WTC11 (cell line): ENCODE results near the gene EIF5A. TPM values are rescaled to one million over a fixed set of nuclear protein-coding genes. Genes with fewer than 3 reads are reported as not detected.
A peak's percentile ranks its signal among the peaks of the same experiment; 100 is the strongest.

Source experiments
- ETV6 ChIP-seq: sonication (generic); formaldehyde crosslinking; IDR thresholded peaks from 2 replicates; pipeline ENCODE4 v1.8.1; 2022; ENCODE audit warnings: mild to moderate bottlenecking, missing genetic modification reagents
- FOXK1 ChIP-seq: sonication (generic); formaldehyde crosslinking; IDR thresholded peaks from 2 replicates; pipeline ENCODE4 v1.8.0; 2022; ENCODE audit warnings: mild to moderate bottlenecking, moderate library complexity, missing genetic modification reagents
- KAT7 ChIP-seq: sonication (generic); formaldehyde crosslinking; IDR thresholded peaks from 2 replicates; pipeline ENCODE4 v1.8.1; 2023; ENCODE audit warnings: missing genetic modification reagents, mild to moderate bottlenecking, borderline replicate concordance
- NFE2L1 ChIP-seq: sonication (generic); formaldehyde crosslinking; IDR thresholded peaks from 2 replicates; pipeline ENCODE4 v1.8.1; 2023; ENCODE audit warnings: missing genetic modification reagents
- PRRX2 ChIP-seq: fragments of 250-450 bp; sonication (Bioruptor Pico); IDR thresholded peaks from 2 replicates; pipeline ENCODE4 v1.8.0; 2021; ENCODE audit warnings: mild to moderate bottlenecking
- SP1 ChIP-seq: sonication (generic); formaldehyde crosslinking; conservative IDR thresholded peaks from 2 replicates; pipeline ENCODE4 v1.8.1; 2022; ENCODE audit warnings: missing genetic modification reagents
- TEAD1 ChIP-seq: sonication (generic); formaldehyde crosslinking; IDR thresholded peaks from 2 replicates; pipeline ENCODE4 v1.8.0; 2022; ENCODE audit warnings: mild to moderate bottlenecking, missing genetic modification reagents
- TEAD4 ChIP-seq: sonication (generic); formaldehyde crosslinking; IDR thresholded peaks from 2 replicates; pipeline ENCODE4 v1.8.0; 2022; ENCODE audit warnings: mild to moderate bottlenecking, missing genetic modification reagents
- ZNF121 ChIP-seq: sonication (generic); formaldehyde crosslinking; IDR thresholded peaks from 2 replicates; pipeline ENCODE4 v1.8.0; 2023; ENCODE audit warnings: missing genetic modification reagents
- ZNF138 ChIP-seq: sonication (generic); formaldehyde crosslinking; conservative IDR thresholded peaks from 2 replicates; pipeline ENCODE4 v1.8.1; 2022; ENCODE audit warnings: mild to moderate bottlenecking, moderate library complexity, missing genetic modification reagents
- ZNF416 ChIP-seq: fragments of 250-450 bp; sonication (Bioruptor Pico); IDR thresholded peaks from 2 replicates; pipeline ENCODE4 v1.9.0; 2021; ENCODE audit warnings: mild to moderate bottlenecking, inconsistent platforms
- total RNA-seq: library from RNA; stranded (reverse); gene quantifications from 3 replicates; pipeline ENCODE4 v1.2.3, GENCODE V29; 2021
- TF ChIP-seq, protein P1 (sequence below): sonication (generic); formaldehyde crosslinking; IDR thresholded peaks from 2 replicates; pipeline ENCODE4 v1.8.0; 2023; ENCODE audit warnings: mild to moderate bottlenecking, missing genetic modification reagents
- TF ChIP-seq, protein P2 (sequence below): sonication (generic); formaldehyde crosslinking; IDR thresholded peaks from 2 replicates; pipeline ENCODE4 v1.8.1; 2023; ENCODE audit warnings: mild to moderate bottlenecking, moderate library complexity, missing genetic modification reagents
- TF ChIP-seq, protein P3 (sequence below): fragments of 250-450 bp; sonication (Bioruptor Pico); IDR thresholded peaks from 2 replicates; pipeline ENCODE4 v1.9.0; 2021; ENCODE audit warnings: moderate library complexity, mild to moderate bottlenecking, inconsistent platforms, borderline replicate concordance
- TF ChIP-seq, protein P4 (sequence below): sonication (generic); formaldehyde crosslinking; IDR thresholded peaks from 2 replicates; pipeline ENCODE4 v1.8.0; 2022; ENCODE audit warnings: mild to moderate bottlenecking, missing genetic modification reagents
- TF ChIP-seq, protein P5 (sequence below): sonication (generic); formaldehyde crosslinking; IDR thresholded peaks from 2 replicates; pipeline ENCODE4 v1.8.1; 2023; ENCODE audit warnings: mild to moderate bottlenecking, missing genetic modification reagents, moderate library complexity
- TF ChIP-seq, protein P6 (sequence below): fragments of 250-450 bp; sonication (Bioruptor Pico); IDR thresholded peaks from 2 replicates; pipeline ENCODE4 v1.9.0; 2021; ENCODE audit warnings: mild to moderate bottlenecking, borderline replicate concordance
- TF ChIP-seq, protein P7 (sequence below): sonication (generic); formaldehyde crosslinking; IDR thresholded peaks from 2 replicates; pipeline ENCODE4 v1.8.0; 2022; ENCODE audit warnings: mild to moderate bottlenecking, missing genetic modification reagents
- TF ChIP-seq, protein P8 (sequence below): sonication (generic); formaldehyde crosslinking; IDR thresholded peaks from 2 replicates; pipeline ENCODE4 v1.8.1; 2023; ENCODE audit warnings: mild to moderate bottlenecking, missing genetic modification reagents, moderate library complexity
- TF ChIP-seq, protein P9 (sequence below): sonication (generic); formaldehyde crosslinking; IDR thresholded peaks from 2 replicates; pipeline ENCODE4 v1.8.0; 2022; ENCODE audit warnings: missing genetic modification reagents

EIF5A gene
- total RNA-seq, 1 experiment from 2014 or later: 1,021 TPM

DNA sequence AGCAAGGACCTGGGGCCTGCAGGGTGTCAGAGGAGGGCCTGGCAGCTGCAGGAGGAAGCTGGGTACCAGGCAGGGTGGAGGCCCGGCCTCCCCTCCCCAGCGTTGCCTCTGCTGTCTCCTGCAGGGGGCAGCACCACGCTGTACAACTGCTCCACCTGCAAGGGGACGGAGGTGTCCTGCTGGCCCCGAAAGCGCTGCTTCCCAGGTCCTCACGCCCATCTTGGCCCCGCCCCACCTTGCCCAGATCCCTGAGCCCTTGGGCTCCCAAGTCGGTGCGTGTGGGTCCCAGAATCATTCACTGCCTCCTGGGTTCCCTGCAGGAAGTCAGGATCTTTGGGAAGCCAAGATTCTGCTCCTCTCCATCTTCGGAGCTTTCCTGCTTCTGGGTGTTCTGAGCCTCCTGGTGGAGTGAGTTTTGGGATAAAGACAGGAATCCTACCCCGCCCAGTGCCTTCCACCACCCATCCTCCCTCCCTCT, 48.7 kb downstream of the EIF5A start (continued):
- TF ChIP-seq, protein P1, sequence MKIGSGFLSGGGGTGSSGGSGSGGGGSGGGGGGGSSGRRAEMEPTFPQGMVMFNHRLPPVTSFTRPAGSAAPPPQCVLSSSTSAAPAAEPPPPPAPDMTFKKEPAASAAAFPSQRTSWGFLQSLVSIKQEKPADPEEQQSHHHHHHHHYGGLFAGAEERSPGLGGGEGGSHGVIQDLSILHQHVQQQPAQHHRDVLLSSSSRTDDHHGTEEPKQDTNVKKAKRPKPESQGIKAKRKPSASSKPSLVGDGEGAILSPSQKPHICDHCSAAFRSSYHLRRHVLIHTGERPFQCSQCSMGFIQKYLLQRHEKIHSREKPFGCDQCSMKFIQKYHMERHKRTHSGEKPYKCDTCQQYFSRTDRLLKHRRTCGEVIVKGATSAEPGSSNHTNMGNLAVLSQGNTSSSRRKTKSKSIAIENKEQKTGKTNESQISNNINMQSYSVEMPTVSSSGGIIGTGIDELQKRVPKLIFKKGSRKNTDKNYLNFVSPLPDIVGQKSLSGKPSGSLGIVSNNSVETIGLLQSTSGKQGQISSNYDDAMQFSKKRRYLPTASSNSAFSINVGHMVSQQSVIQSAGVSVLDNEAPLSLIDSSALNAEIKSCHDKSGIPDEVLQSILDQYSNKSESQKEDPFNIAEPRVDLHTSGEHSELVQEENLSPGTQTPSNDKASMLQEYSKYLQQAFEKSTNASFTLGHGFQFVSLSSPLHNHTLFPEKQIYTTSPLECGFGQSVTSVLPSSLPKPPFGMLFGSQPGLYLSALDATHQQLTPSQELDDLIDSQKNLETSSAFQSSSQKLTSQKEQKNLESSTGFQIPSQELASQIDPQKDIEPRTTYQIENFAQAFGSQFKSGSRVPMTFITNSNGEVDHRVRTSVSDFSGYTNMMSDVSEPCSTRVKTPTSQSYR: no peak
- TF ChIP-seq KAT7 (no peak), TEAD4 (no peak), ZNF138 (no peak; the same call in 1 of the 2 replicates), ZNF416 (CRISPR knock-in tag) (no peak), FOXK1 (CRISPR knock-in tag) (peak; percentile 30; the same call in 1 of the 2 replicates), SP1 (CRISPR knock-in tag) (peak; percentile 81), ZNF121 (CRISPR knock-in tag) (0 out of 2 replicates have a peak, but pooled peaks have one; percentile 40), TEAD1 (CRISPR knock-in tag) (peak; percentile 53; the same call in 1 of the 2 replicates), NFE2L1 (CRISPR knock-in tag) (no peak), PRRX2 (CRISPR knock-in tag) (0 out of 2 replicates have a peak, but pooled peaks have one; percentile 65), ETV6 (CRISPR knock-in tag) (peak; percentile 61; the same call in 1 of the 2 replicates)
- TF ChIP-seq, protein P2, sequence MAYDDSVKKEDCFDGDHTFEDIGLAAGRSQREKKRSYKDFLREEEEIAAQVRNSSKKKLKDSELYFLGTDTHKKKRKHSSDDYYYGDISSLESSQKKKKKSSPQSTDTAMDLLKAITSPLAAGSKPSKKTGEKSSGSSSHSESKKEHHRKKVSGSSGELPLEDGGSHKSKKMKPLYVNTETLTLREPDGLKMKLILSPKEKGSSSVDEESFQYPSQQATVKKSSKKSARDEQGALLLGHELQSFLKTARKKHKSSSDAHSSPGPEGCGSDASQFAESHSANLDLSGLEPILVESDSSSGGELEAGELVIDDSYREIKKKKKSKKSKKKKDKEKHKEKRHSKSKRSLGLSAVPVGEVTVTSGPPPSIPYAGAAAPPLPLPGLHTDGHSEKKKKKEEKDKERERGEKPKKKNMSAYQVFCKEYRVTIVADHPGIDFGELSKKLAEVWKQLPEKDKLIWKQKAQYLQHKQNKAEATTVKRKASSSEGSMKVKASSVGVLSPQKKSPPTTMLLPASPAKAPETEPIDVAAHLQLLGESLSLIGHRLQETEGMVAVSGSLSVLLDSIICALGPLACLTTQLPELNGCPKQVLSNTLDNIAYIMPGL: peak; percentile 62; the same call in 1 of the 2 replicates
- TF ChIP-seq, protein P3, sequence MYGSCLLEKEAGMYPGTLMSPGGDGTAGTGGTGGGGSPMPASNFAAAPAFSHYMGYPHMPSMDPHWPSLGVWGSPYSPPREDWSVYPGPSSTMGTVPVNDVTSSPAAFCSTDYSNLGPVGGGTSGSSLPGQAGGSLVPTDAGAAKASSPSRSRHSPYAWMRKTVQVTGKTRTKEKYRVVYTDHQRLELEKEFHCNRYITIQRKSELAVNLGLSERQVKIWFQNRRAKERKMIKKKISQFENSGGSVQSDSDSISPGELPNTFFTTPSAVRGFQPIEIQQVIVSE (CRISPR knock-in tag): no peak
- TF ChIP-seq, protein P4, sequence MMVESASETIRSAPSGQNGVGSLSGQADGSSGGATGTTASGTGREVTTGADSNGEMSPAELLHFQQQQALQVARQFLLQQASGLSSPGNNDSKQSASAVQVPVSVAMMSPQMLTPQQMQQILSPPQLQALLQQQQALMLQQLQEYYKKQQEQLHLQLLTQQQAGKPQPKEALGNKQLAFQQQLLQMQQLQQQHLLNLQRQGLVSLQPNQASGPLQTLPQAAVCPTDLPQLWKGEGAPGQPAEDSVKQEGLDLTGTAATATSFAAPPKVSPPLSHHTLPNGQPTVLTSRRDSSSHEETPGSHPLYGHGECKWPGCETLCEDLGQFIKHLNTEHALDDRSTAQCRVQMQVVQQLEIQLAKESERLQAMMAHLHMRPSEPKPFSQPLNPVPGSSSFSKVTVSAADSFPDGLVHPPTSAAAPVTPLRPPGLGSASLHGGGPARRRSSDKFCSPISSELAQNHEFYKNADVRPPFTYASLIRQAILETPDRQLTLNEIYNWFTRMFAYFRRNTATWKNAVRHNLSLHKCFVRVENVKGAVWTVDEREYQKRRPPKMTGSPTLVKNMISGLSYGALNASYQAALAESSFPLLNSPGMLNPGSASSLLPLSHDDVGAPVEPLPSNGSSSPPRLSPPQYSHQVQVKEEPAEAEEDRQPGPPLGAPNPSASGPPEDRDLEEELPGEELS (CRISPR knock-in tag): peak; percentile 69; the same call in 1 of the 2 replicates
- TF ChIP-seq, protein P5, sequence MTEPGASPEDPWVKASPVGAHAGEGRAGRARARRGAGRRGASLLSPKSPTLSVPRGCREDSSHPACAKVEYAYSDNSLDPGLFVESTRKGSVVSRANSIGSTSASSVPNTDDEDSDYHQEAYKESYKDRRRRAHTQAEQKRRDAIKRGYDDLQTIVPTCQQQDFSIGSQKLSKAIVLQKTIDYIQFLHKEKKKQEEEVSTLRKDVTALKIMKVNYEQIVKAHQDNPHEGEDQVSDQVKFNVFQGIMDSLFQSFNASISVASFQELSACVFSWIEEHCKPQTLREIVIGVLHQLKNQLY (CRISPR knock-in tag): no peak
- TF ChIP-seq, protein P6, sequence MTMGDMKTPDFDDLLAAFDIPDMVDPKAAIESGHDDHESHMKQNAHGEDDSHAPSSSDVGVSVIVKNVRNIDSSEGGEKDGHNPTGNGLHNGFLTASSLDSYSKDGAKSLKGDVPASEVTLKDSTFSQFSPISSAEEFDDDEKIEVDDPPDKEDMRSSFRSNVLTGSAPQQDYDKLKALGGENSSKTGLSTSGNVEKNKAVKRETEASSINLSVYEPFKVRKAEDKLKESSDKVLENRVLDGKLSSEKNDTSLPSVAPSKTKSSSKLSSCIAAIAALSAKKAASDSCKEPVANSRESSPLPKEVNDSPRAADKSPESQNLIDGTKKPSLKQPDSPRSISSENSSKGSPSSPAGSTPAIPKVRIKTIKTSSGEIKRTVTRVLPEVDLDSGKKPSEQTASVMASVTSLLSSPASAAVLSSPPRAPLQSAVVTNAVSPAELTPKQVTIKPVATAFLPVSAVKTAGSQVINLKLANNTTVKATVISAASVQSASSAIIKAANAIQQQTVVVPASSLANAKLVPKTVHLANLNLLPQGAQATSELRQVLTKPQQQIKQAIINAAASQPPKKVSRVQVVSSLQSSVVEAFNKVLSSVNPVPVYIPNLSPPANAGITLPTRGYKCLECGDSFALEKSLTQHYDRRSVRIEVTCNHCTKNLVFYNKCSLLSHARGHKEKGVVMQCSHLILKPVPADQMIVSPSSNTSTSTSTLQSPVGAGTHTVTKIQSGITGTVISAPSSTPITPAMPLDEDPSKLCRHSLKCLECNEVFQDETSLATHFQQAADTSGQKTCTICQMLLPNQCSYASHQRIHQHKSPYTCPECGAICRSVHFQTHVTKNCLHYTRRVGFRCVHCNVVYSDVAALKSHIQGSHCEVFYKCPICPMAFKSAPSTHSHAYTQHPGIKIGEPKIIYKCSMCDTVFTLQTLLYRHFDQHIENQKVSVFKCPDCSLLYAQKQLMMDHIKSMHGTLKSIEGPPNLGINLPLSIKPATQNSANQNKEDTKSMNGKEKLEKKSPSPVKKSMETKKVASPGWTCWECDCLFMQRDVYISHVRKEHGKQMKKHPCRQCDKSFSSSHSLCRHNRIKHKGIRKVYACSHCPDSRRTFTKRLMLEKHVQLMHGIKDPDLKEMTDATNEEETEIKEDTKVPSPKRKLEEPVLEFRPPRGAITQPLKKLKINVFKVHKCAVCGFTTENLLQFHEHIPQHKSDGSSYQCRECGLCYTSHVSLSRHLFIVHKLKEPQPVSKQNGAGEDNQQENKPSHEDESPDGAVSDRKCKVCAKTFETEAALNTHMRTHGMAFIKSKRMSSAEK (CRISPR knock-in tag): no peak
- TF ChIP-seq, protein P7, sequence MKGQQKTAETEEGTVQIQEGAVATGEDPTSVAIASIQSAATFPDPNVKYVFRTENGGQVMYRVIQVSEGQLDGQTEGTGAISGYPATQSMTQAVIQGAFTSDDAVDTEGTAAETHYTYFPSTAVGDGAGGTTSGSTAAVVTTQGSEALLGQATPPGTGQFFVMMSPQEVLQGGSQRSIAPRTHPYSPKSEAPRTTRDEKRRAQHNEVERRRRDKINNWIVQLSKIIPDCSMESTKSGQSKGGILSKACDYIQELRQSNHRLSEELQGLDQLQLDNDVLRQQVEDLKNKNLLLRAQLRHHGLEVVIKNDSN (CRISPR knock-in tag): no peak
- TF ChIP-seq, protein P8, sequence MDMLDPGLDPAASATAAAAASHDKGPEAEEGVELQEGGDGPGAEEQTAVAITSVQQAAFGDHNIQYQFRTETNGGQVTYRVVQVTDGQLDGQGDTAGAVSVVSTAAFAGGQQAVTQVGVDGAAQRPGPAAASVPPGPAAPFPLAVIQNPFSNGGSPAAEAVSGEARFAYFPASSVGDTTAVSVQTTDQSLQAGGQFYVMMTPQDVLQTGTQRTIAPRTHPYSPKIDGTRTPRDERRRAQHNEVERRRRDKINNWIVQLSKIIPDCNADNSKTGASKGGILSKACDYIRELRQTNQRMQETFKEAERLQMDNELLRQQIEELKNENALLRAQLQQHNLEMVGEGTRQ (CRISPR knock-in tag): 0 out of 2 replicates have a peak, but pooled peaks have one; percentile 19
- TF ChIP-seq, protein P9, sequence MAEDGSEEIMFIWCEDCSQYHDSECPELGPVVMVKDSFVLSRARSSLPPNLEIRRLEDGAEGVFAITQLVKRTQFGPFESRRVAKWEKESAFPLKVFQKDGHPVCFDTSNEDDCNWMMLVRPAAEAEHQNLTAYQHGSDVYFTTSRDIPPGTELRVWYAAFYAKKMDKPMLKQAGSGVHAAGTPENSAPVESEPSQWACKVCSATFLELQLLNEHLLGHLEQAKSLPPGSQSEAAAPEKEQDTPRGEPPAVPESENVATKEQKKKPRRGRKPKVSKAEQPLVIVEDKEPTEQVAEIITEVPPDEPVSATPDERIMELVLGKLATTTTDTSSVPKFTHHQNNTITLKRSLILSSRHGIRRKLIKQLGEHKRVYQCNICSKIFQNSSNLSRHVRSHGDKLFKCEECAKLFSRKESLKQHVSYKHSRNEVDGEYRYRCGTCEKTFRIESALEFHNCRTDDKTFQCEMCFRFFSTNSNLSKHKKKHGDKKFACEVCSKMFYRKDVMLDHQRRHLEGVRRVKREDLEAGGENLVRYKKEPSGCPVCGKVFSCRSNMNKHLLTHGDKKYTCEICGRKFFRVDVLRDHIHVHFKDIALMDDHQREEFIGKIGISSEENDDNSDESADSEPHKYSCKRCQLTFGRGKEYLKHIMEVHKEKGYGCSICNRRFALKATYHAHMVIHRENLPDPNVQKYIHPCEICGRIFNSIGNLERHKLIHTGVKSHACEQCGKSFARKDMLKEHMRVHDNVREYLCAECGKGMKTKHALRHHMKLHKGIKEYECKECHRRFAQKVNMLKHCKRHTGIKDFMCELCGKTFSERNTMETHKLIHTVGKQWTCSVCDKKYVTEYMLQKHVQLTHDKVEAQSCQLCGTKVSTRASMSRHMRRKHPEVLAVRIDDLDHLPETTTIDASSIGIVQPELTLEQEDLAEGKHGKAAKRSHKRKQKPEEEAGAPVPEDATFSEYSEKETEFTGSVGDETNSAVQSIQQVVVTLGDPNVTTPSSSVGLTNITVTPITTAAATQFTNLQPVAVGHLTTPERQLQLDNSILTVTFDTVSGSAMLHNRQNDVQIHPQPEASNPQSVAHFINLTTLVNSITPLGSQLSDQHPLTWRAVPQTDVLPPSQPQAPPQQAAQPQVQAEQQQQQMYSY: no peak
